HepG2 (cell line): ENCODE measurements around the gene ARHGAP19. TPM values are rescaled to one million over a fixed set of nuclear protein-coding genes. Genes with fewer than 3 reads are reported as not detected.

ENCODE experiments used
- ARID2 ChIP-seq: sonication (generic); formaldehyde crosslinking; IDR thresholded peaks from 2 replicates; pipeline ENCODE4 v1.8.1; 2022; ENCODE audit warnings: mild to moderate bottlenecking, missing genetic modification reagents, borderline replicate concordance
- ARNT ChIP-seq: fragments of 450-650 bp; IDR thresholded peaks from 2 replicates; pipeline ENCODE4 v1.6.1; 2017
- ATF6 ChIP-seq: sonication (generic); formaldehyde crosslinking; conservative IDR thresholded peaks from 2 replicates; pipeline ENCODE4 v1.4.0; 2020; ENCODE audit warnings: missing genetic modification reagents
- ATF7 ChIP-seq, 2 experiments: fragments of 450-650 bp in 1 of 2; sonication (generic) in 1 of 2; formaldehyde crosslinking in 1 of 2; IDR thresholded peaks; 2 replicates each; pipeline versions ENCODE4 v1.4.0 to v1.6.1; 2016 to 2020; ENCODE audit warnings: antibody characterized with exemption in 1 of 2, mild to moderate bottlenecking in 1 of 2, missing genetic modification reagents in 1 of 2
- BRD4 ChIP-seq: sonication (generic); formaldehyde crosslinking; IDR thresholded peaks from 2 replicates; pipeline ENCODE4 v1.4.0; 2020; ENCODE audit warnings: missing genetic modification reagents
- BRF2 ChIP-seq: sonication (generic); formaldehyde crosslinking; IDR thresholded peaks from 2 replicates; pipeline ENCODE4 v1.8.1; 2022; ENCODE audit warnings: mild to moderate bottlenecking, missing genetic modification reagents
- JUND ChIP-seq: sonication (generic); formaldehyde crosslinking; IDR thresholded peaks from 2 replicates; pipeline ENCODE4 v1.8.0; 2022; ENCODE audit warnings: mild to moderate bottlenecking, missing genetic modification reagents
- PREB ChIP-seq: sonication (generic); formaldehyde crosslinking; IDR thresholded peaks from 2 replicates; pipeline ENCODE4 v1.4.0; 2020; ENCODE audit warnings: missing genetic modification reagents
- SP1 ChIP-seq, 2 experiments: fragments of 450-650 bp in 1 of 2; sonication (generic) in 1 of 2; formaldehyde crosslinking in 1 of 2; IDR thresholded peaks; 2 replicates each; pipeline versions ENCODE4 v1.4.0 to v1.6.1; 2016 to 2020; ENCODE audit warnings: missing genetic modification reagents in 1 of 2
- TBX2 ChIP-seq: sonication (generic); formaldehyde crosslinking; IDR thresholded peaks from 2 replicates; pipeline ENCODE4 v1.5.0; 2020; ENCODE audit warnings: missing genetic modification reagents, mild to moderate bottlenecking, borderline replicate concordance
- TFDP1 ChIP-seq: IDR thresholded peaks from 2 replicates; pipeline ENCODE4 v1.6.1; 2016; ENCODE audit warnings: missing compliant biosample characterization, missing genetic modification reagents, borderline replicate concordance
- ZNF337 ChIP-seq: sonication (generic); formaldehyde crosslinking; IDR thresholded peaks from 2 replicates; pipeline ENCODE4 v1.5.1; 2020; ENCODE audit warnings: missing genetic modification reagents, low read depth, mild to moderate bottlenecking, borderline replicate concordance
- ZNF639 ChIP-seq: conservative IDR thresholded peaks from 2 replicates; pipeline ENCODE4 v1.6.1; 2018; ENCODE audit warnings: missing genetic modification reagents
- polyA plus RNA-seq, 8 experiments: library from polyadenylated mRNA; depleted of rRNA in 3 of 8; stranded (reverse) in 7 of 8; unstranded in 1 of 8; fragments of >200 nt; fragmentation: Illumina TruSeq in 4 of 8; extraction: Trizol in 4 of 8; gene quantifications; 2 replicates each; pipeline versions ENCODE4 v1.2.1 to v1.2.3, GENCODE V29; 2011 to 2016; ENCODE audit warnings: low read depth in 4 of 8, missing spikeins in 1 of 8, mixed read lengths in 1 of 8; ENCODE audit not compliant: insufficient read depth in 1 of 8
- total RNA-seq, 5 experiments: library from RNA; depleted of rRNA; stranded (reverse); fragments of >200 nt; fragmentation: Illumina TruSeq; extraction: Trizol; gene quantifications; 2 replicates each; pipeline ENCODE4 v1.2.3, GENCODE V29; 2016; ENCODE audit warnings: low read depth in 1 of 5
- TF ChIP-seq, protein P1 (sequence below): sonication (generic); formaldehyde crosslinking; IDR thresholded peaks from 2 replicates; pipeline ENCODE4 v1.4.0; 2020; ENCODE audit warnings: mild to moderate bottlenecking, missing genetic modification reagents
- TF ChIP-seq, protein P2 (sequence below): sonication (generic); formaldehyde crosslinking; IDR thresholded peaks from 2 replicates; pipeline ENCODE4 v1.9.0; 2022; ENCODE audit warnings: missing genetic modification reagents, mild to moderate bottlenecking, borderline replicate concordance

Gene ARHGAP19
- total and polyA plus RNA-seq, 2 of the 13 experiments (the other 11 are each of a cell fraction or from before 2014, with no cell fraction given) = 7.6 to 10.0 TPM

- 0 out of 2 replicates have a peak, but pooled peaks have one; percentile 63 for TF ChIP-seq BRF2 (CRISPR knock-in tag)
- TF ChIP-seq, protein P1, sequence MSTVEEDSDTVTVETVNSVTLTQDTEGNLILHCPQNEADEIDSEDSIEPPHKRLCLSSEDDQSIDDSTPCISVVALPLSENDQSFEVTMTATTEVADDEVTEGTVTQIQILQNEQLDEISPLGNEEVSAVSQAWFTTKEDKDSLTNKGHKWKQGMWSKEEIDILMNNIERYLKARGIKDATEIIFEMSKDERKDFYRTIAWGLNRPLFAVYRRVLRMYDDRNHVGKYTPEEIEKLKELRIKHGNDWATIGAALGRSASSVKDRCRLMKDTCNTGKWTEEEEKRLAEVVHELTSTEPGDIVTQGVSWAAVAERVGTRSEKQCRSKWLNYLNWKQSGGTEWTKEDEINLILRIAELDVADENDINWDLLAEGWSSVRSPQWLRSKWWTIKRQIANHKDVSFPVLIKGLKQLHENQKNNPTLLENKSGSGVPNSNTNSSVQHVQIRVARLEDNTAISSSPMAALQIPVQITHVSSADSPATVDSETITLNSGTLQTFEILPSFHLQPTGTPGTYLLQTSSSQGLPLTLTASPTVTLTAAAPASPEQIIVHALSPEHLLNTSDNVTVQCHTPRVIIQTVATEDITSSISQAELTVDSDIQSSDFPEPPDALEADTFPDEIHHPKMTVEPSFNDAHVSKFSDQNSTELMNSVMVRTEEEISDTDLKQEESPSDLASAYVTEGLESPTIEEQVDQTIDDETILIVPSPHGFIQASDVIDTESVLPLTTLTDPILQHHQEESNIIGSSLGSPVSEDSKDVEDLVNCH = no peak
- TF ChIP-seq ARID2 (CRISPR knock-in tag) = peak; percentile 63; the same call in 1 of the 2 replicates
- peak; percentile 48; the same call in 1 of the 2 replicates for TF ChIP-seq ZNF639 (CRISPR knock-in tag)
- TF ChIP-seq PREB (CRISPR knock-in tag) = no peak
- no peak for TF ChIP-seq ATF7 (IDR thresholded peaks at IDR 0.05)
- no peak for TF ChIP-seq ATF7 (CRISPR knock-in tag; IDR thresholded peaks at IDR 0.05)
- TF ChIP-seq, protein P2, sequence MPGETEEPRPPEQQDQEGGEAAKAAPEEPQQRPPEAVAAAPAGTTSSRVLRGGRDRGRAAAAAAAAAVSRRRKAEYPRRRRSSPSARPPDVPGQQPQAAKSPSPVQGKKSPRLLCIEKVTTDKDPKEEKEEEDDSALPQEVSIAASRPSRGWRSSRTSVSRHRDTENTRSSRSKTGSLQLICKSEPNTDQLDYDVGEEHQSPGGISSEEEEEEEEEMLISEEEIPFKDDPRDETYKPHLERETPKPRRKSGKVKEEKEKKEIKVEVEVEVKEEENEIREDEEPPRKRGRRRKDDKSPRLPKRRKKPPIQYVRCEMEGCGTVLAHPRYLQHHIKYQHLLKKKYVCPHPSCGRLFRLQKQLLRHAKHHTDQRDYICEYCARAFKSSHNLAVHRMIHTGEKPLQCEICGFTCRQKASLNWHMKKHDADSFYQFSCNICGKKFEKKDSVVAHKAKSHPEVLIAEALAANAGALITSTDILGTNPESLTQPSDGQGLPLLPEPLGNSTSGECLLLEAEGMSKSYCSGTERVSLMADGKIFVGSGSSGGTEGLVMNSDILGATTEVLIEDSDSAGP = peak; percentile 95
- TF ChIP-seq SP1 (IDR thresholded peaks at IDR 0.05) = no peak
- peak; percentile 66; the same call in 1 of the 2 replicates for TF ChIP-seq SP1 (CRISPR knock-in tag; IDR thresholded peaks at IDR 0.05)
- TF ChIP-seq BRD4 (CRISPR knock-in tag) = peak; percentile 64
- TF ChIP-seq ARNT = no peak
- no peak for TF ChIP-seq JUND (CRISPR knock-in tag)
- TF ChIP-seq TBX2 = peak; percentile 84
- TF ChIP-seq ZNF337 (CRISPR knock-in tag) = peak; percentile 60; the same call in 1 of the 2 replicates
- peak; percentile 96 for TF ChIP-seq TFDP1
- TF ChIP-seq ATF6 = no peak
Measured at GRCh38 chr10:97292097-97292861, at the start of gene ARHGAP19 (continued).
